ENCODE results near the gene SP3.

The SP3 gene

GRCh38 chr2:173942861-173943523 lies 22.2 kb downstream of the SP3 start:
- DNase-seq = no peak

- DNase-seq = peak in 2 of 4 experiments; percentile 33 to 48
Measured at GRCh38 chr2:173941567-173941966, 23.6 kb downstream of the SP3 start.

GRCh38 chr2:173940208-173941020 lies 24.8 kb downstream of the SP3 start:
- DNase-seq = no peak

- DNase-seq = no peak
Measured at GRCh38 chr2:173938700-173939384, 26.3 kb downstream of the SP3 start.

- no peak for DNase-seq
Measured at GRCh38 chr2:173935305-173935704, 29.9 kb downstream of the SP3 start.

- DNase-seq = no peak
Measured at GRCh38 chr2:173934895-173935294, 30.3 kb downstream of the SP3 start.

GRCh38 chr2:173931751-173932150 lies 33.4 kb downstream of the SP3 start:
- no peak for DNase-seq

GRCh38 chr2:173929441-173929840 lies 35.7 kb downstream of the SP3 start:
- DNase-seq = no peak

- no peak for DNase-seq
Measured at GRCh38 chr2:173926875-173927274, 38.3 kb downstream of the SP3 start.

GRCh38 chr2:173924285-173924684 lies 40.9 kb downstream of the SP3 start:
- DNase-seq = no peak

GRCh38 chr2:173922760-173923159 lies 42.4 kb downstream of the SP3 start:
- DNase-seq = no peak

GRCh38 chr2:173922068-173922467 lies 43.1 kb downstream of the SP3 start:
- no peak for DNase-seq

- DNase-seq = no peak
Measured at GRCh38 chr2:173914055-173914927, 50.9 kb downstream of the SP3 start.

- DNase-seq = no peak
Measured at GRCh38 chr2:173909846-173910245, 55.3 kb downstream of the SP3 start.

GRCh38 chr2:173906626-173907025 lies 58.5 kb downstream of the SP3 start:
- no peak for DNase-seq

- no peak for DNase-seq
Measured at GRCh38 chr2:173903601-173904394, 61.4 kb downstream of the SP3 start.

GRCh38 chr2:173898996-173899395 lies 66.2 kb downstream of the SP3 start:
- DNase-seq = no peak

- DNase-seq = peak; percentile 38 to 77 (median 54)
Measured at GRCh38 chr2:173898178-173898668, 67.0 kb downstream of the SP3 start.

- no peak for DNase-seq
Measured at GRCh38 chr2:173896755-173897154, 68.4 kb downstream of the SP3 start.

GRCh38 chr2:173892341-173892740 lies 72.8 kb downstream of the SP3 start:
- no peak for DNase-seq

GRCh38 chr2:173891315-173892037 lies 73.7 kb downstream of the SP3 start:
- DNase-seq = no peak

Data from suppressor macrophage (primary cell).